B cell (primary cell): ENCODE data around the gene COBL. TPM values are rescaled to one million over a fixed set of nuclear protein-coding genes. Genes with fewer than 3 reads are reported as not detected.

Source experiments
- ATAC-seq: fragments of 200-7000 bp; cut with Tn5 transposase; one replicate; pipeline ENCODE4 v1.10.0; 2021; ENCODE audit warnings: low read depth, mild to moderate bottlenecking, moderate number of reproducible peaks, moderate library complexity
- CTCF ChIA-PET: fragments of 350-600 bp; sonication (Branson Sonifier 250); formaldehyde crosslinking; loops from one replicate; lab custom pipeline; 2021; ENCODE audit warnings: antibody characterized with exemption, inconsistent platforms; lab: Charles Lee
- POLR2A ChIA-PET: fragments of 350-600 bp; sonication (Branson Sonifier 250); formaldehyde crosslinking; loops from one replicate; lab custom pipeline; 2021; ENCODE audit warnings: antibody characterized with exemption; lab: Charles Lee
- DNase-seq: peaks from one replicate; pipeline ENCODE4 v3.0.0; 2013
- H2AFZ ChIP-seq: 2 replicates; pipeline ENCODE4 v1.6.1; 2012; ENCODE audit warnings: mild to moderate bottlenecking, low read depth, low read length; ENCODE audit not compliant: insufficient read depth, poor library complexity, severe bottlenecking
- H3K27ac ChIP-seq, 2 donors: 1 replicate in 1 of 2; 2 replicates in 1 of 2; pipeline ENCODE4 v1.5.1; 2012 to 2013; ENCODE audit warnings: low read length in 2 of 2, mild to moderate bottlenecking in 2 of 2, moderate library complexity in 1 of 2
- H3K27me3 ChIP-seq, 4 experiments: fragments of 200-600 bp in 1 of 4; sonication (generic) in 1 of 4; replicated peaks in 1 of 4; 1 replicate in 2 of 4; 2 replicates in 2 of 4; pipeline versions ENCODE4 v1.6.1 to v1.7.0; 2013 to 2016; ENCODE audit warnings: low read length in 3 of 4, mild to moderate bottlenecking in 2 of 4, mixed read lengths in 1 of 4, moderate library complexity in 1 of 4; ENCODE audit not compliant: insufficient read depth in 4 of 4, control insufficient read depth in 3 of 4; ENCODE audit errors: control extremely low read depth in 1 of 4
- H3K36me3 ChIP-seq, 2 experiments: replicated peaks in 1 of 2; 1 replicate in 1 of 2; 2 replicates in 1 of 2; pipeline versions ENCODE4 v1.6.1 to v1.7.1; 2013; ENCODE audit warnings: low read length in 1 of 2; ENCODE audit not compliant: insufficient read depth in 2 of 2, control insufficient read depth in 1 of 2; ENCODE audit errors: control extremely low read depth in 1 of 2, extremely low read depth in 1 of 2
- H3K4me1 ChIP-seq, 2 donors: fragments of 200-600 bp in 1 of 2; sonication (generic) in 1 of 2; 1 replicate in 1 of 2; 2 replicates in 1 of 2; pipeline versions ENCODE4 v1.5.1 to v1.6.1; 2013 to 2017; ENCODE audit warnings: low read length in 2 of 2; ENCODE audit not compliant: control insufficient read depth in 2 of 2, insufficient read depth in 2 of 2
- H3K4me2 ChIP-seq: replicated peaks from 2 replicates; pipeline ENCODE3; 2012; ENCODE audit warnings: mild to moderate bottlenecking, low read depth, low read length; ENCODE audit not compliant: poor library complexity, severe bottlenecking
- H3K4me3 ChIP-seq, 5 experiments: fragments of 200-600 bp in 1 of 5; sonication (generic) in 1 of 5; 1 replicate in 3 of 5; 2 replicates in 2 of 5; pipeline versions ENCODE4 v1.5.1 to v1.7.0; 2011 to 2016; ENCODE audit warnings: low read length in 4 of 5, mild to moderate bottlenecking in 4 of 5, low read depth in 2 of 5, control low read depth in 1 of 5, moderate library complexity in 1 of 5; ENCODE audit not compliant: insufficient read depth in 1 of 5; ENCODE audit errors: control extremely low read depth in 1 of 5, extremely low read depth in 1 of 5
- H3K79me2 ChIP-seq: fragments of 200-600 bp; sonication (generic); one replicate; pipeline ENCODE4 v1.6.0; 2016; ENCODE audit warnings: low read length; ENCODE audit not compliant: control insufficient read depth, insufficient read depth
- H3K9ac ChIP-seq: fragments of 200-600 bp; sonication (generic); 2 replicates; pipeline ENCODE4 v1.6.1; 2017; ENCODE audit warnings: mild to moderate bottlenecking, low read length, moderate library complexity
- H3K9me3 ChIP-seq, 3 donors: one replicate each; pipeline versions ENCODE4 v1.6.1 to v1.7.1; 2013; ENCODE audit warnings: low read length in 2 of 3; ENCODE audit not compliant: control insufficient read depth in 2 of 3, insufficient read depth in 1 of 3; ENCODE audit errors: control extremely low read depth in 1 of 3
- H4K20me1 ChIP-seq: 2 replicates; pipeline ENCODE4 v1.6.0; 2012; ENCODE audit warnings: mild to moderate bottlenecking, low read length; ENCODE audit not compliant: insufficient read depth, control insufficient read depth, poor library complexity, severe bottlenecking
- H3K27ac Mint-ChIP-seq: one replicate; pipeline ENCODE4 v1.8.0; 2021; ENCODE audit warnings: mixed read lengths
- H3K27me3 Mint-ChIP-seq: one replicate; pipeline ENCODE4 v1.8.0; 2021; ENCODE audit warnings: mixed read lengths
- H3K4me1 Mint-ChIP-seq: one replicate; pipeline ENCODE4 v1.8.0; 2021; ENCODE audit warnings: mixed read lengths
- H3K4me3 Mint-ChIP-seq: one replicate; pipeline ENCODE4 v1.8.0; 2021; ENCODE audit warnings: mixed read lengths
- H3K9me3 Mint-ChIP-seq: one replicate; pipeline ENCODE4 v1.8.0; 2022; ENCODE audit warnings: mixed read lengths; ENCODE audit not compliant: insufficient read depth
- EZH2 ChIP-seq: IDR thresholded peaks from 2 replicates; pipeline ENCODE4 v1.6.1; 2012; ENCODE audit warnings: borderline replicate concordance, low read depth, mild to moderate bottlenecking, moderate library complexity, low read length; ENCODE audit not compliant: insufficient read depth, poor library complexity, severe bottlenecking
- WGBS: methylation state at CpG from one replicate; pipeline ENCODE4 v1.1.5; 2013; ENCODE audit warnings: missing lambda C conversion rate; ENCODE audit not compliant: insufficient coverage; 5-methylcytosine and 5-hydroxymethylcytosine counted together
- intact Hi-C: fragments of 100-400 bp; cut with micrococcal nuclease; formaldehyde crosslinking; loops from one replicate; pipeline ENCODE4 v1.10.0; 2022
- polyA plus RNA-seq: library from polyadenylated mRNA; depleted of rRNA; stranded (reverse); fragments of >200 nt; gene quantifications from 2 replicates; pipeline ENCODE4 v1.2.3, GENCODE V29; 2012
- total RNA-seq, 2 donors: library from RNA; stranded (reverse); fragments of 120-200 nt in 1 of 2; gene quantifications; 1 replicate in 1 of 2; 2 replicates in 1 of 2; pipeline versions ENCODE4 v1.2.3 to v1.2.4, GENCODE V29; 2013 to 2022
- TF ChIP-seq, protein P1 (sequence below): fragments of 200-600 bp; IDR thresholded peaks from one replicate; pipeline ENCODE4 v1.8.0; 2022; ENCODE audit warnings: antibody characterized with exemption, mild to moderate bottlenecking

Gene COBL
- total and polyA plus RNA-seq, 2 donors (not counting 1 experiment from before 2014, with no cell fraction given) = not detected

- no CpG with 5 or more reads among the region's 4 CpGs for WGBS
- H4K20me1 ChIP-seq = no peaks in the 10 kb centered on the region
- ATAC-seq (no peak), DNase-seq (no peak)
- H3K9ac ChIP-seq = no peak overlapping the region
- intact Hi-C loops = no loop called here
- no peaks in the 10 kb centered on the region for H3K9me3 Mint-ChIP-seq
- CTCF ChIA-PET = no interaction called here
- TF ChIP-seq EZH2 = no peak
- TF ChIP-seq, protein P1, sequence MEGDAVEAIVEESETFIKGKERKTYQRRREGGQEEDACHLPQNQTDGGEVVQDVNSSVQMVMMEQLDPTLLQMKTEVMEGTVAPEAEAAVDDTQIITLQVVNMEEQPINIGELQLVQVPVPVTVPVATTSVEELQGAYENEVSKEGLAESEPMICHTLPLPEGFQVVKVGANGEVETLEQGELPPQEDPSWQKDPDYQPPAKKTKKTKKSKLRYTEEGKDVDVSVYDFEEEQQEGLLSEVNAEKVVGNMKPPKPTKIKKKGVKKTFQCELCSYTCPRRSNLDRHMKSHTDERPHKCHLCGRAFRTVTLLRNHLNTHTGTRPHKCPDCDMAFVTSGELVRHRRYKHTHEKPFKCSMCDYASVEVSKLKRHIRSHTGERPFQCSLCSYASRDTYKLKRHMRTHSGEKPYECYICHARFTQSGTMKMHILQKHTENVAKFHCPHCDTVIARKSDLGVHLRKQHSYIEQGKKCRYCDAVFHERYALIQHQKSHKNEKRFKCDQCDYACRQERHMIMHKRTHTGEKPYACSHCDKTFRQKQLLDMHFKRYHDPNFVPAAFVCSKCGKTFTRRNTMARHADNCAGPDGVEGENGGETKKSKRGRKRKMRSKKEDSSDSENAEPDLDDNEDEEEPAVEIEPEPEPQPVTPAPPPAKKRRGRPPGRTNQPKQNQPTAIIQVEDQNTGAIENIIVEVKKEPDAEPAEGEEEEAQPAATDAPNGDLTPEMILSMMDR = no peak
- no peak overlapping the region for H3K27ac ChIP-seq
- H3K4me2 ChIP-seq = no peak overlapping the region
- no peaks in the 10 kb centered on the region for H3K27me3 Mint-ChIP-seq
- H3K4me3 ChIP-seq = no peak overlapping the region
- no peaks in the 10 kb centered on the region for H3K4me1 Mint-ChIP-seq
- H3K9me3 ChIP-seq = no peaks in the 10 kb centered on the region
- POLR2A ChIA-PET = no interaction called here
- no peaks in the 10 kb centered on the region for H3K36me3 ChIP-seq
- no peak overlapping the region for H3K4me3 Mint-ChIP-seq
- H3K27me3 ChIP-seq = no peaks in the 10 kb centered on the region
- H3K27ac Mint-ChIP-seq = no peak overlapping the region
- H3K4me1 ChIP-seq = no peaks in the 10 kb centered on the region
- no peaks in the 10 kb centered on the region for H3K79me2 ChIP-seq
- H2AFZ ChIP-seq = no peak overlapping the region
Observed at GRCh38 chr7:51251290-51251689, 65.3 kb downstream of the COBL start.

DNA sequence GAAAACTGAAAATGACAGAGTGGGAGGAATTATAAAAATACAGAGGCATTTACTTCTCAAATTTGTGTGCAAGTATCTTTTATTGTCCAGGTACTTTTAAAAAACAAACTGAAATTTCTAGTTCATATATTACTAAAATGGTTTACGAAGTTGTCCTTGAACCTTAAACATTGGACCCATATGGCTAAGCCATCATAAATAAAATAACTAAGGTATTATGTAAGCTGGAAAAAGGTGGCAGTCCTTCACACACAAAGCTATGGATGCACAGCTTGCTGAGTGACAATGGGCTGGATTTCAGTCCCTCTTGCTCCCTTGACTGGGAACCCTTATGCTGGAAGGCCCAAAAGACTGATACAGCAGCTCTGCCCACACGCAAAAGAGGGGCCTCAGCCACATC lies 66.1 kb downstream of the COBL start:
- Histone ChIP-seq H3K9me3 (no peaks in the 10 kb centered on the region), H3K4me3 (no peak overlapping the region), H3K9ac (no peak overlapping the region), H3K79me2 (no peaks in the 10 kb centered on the region), H3K4me1 (no peaks in the 10 kb centered on the region), H3K36me3 (no peaks in the 10 kb centered on the region), H3K27ac (no peak overlapping the region), H4K20me1 (no peaks in the 10 kb centered on the region), H2AFZ (no peak overlapping the region), H3K4me2 (no peak overlapping the region), H3K27me3 (no peaks in the 10 kb centered on the region)
- intact Hi-C loops = no loop called here
- Mint-ChIP-seq H3K4me3 (no peak overlapping the region), H3K27me3 (no peaks in the 10 kb centered on the region), H3K27ac (no peak overlapping the region), H3K9me3 (no peaks in the 10 kb centered on the region), H3K4me1 (no peaks in the 10 kb centered on the region)
- TF ChIP-seq, protein P1 = no peak
- no peak for TF ChIP-seq EZH2
- no peak for DNase-seq
- WGBS = no CpG with 5 or more reads among the region's 2 CpGs
- POLR2A ChIA-PET = no interaction called here
- ATAC-seq = no peak
- CTCF ChIA-PET = no interaction called here
